HUES48 (cell line): Measurements from ENCODE around the gene KPNB1.
A peak's percentile ranks its signal among the peaks of the same experiment; 100 is the strongest.

Experiments used
- H3K27ac ChIP-seq: one replicate; pipeline ENCODE4 v1.7.0; 2013; ENCODE audit warnings: low read depth, low read length, inconsistent platforms
- H3K27me3 ChIP-seq: 2 replicates; pipeline ENCODE4 v1.6.1; 2013; ENCODE audit warnings: mild to moderate bottlenecking, low read length; ENCODE audit not compliant: control insufficient read depth, insufficient read depth
- H3K36me3 ChIP-seq: 2 replicates; pipeline ENCODE4 v1.6.1; 2013; ENCODE audit warnings: low read length; ENCODE audit not compliant: control insufficient read depth, insufficient read depth
- H3K4me1 ChIP-seq: 2 replicates; pipeline ENCODE4 v1.6.1; 2013; ENCODE audit warnings: mild to moderate bottlenecking, low read length; ENCODE audit not compliant: control insufficient read depth, insufficient read depth
- H3K4me3 ChIP-seq: 2 replicates; pipeline ENCODE4 v1.5.1; 2013; ENCODE audit warnings: mild to moderate bottlenecking, low read depth, low read length
- H3K9ac ChIP-seq: 2 replicates; pipeline ENCODE4 v1.6.1; 2013; ENCODE audit warnings: mild to moderate bottlenecking, low read depth, low read length, moderate library complexity
- H3K9me3 ChIP-seq: 2 replicates; pipeline ENCODE4 v1.6.1; 2013; ENCODE audit warnings: low read length; ENCODE audit not compliant: control insufficient read depth, insufficient read depth

KPNB1 gene

GRCh38 chr17:47733674-47734410 lies 84.1 kb downstream of the KPNB1 start:
- Histone ChIP-seq H3K27me3 (peaks cover 73% of the 10 kb centered on the region), H3K36me3 (no peaks in the 10 kb centered on the region), H3K4me3 (peak overlapping the region; percentile 63), H3K9me3 (no peaks in the 10 kb centered on the region), H3K9ac (no peak overlapping the region), H3K4me1 (peaks cover 5% of the 10 kb centered on the region; the same call in 1 of the 2 replicates), H3K27ac (no peak overlapping the region)

GRCh38 chr17:47735139-47735464 lies 85.4 kb downstream of the KPNB1 start:
- no peak overlapping the region for H3K27ac ChIP-seq
- H3K36me3 ChIP-seq: no peaks in the 10 kb centered on the region
- peaks cover 5% of the 10 kb centered on the region; the same call in 1 of the 2 replicates for H3K4me1 ChIP-seq
- no peak overlapping the region for H3K4me3 ChIP-seq
- H3K9ac ChIP-seq: no peak overlapping the region
- no peaks in the 10 kb centered on the region for H3K9me3 ChIP-seq
- H3K27me3 ChIP-seq: peaks cover 68% of the 10 kb centered on the region
